Gastroesophageal sphincter (tissue), 4 donors: ENCODE measurements around the gene HADHB. TPM values are rescaled to one million over a fixed set of nuclear protein-coding genes. Genes with fewer than 3 reads are reported as not detected.
A peak's percentile ranks its signal among the peaks of the same experiment; 100 is the strongest.
"Not testable (repeated sequence)": the region's sequence is repeated elsewhere in the genome, so short reads cannot be mapped to it uniquely, and the experiment has no call there.

Source experiments
- ATAC-seq: fragments of 150-250 bp; one replicate; pipeline ENCODE4 v1.9.1; 2016; ENCODE audit warnings: mild to moderate bottlenecking, moderate library complexity
- H3K27ac ChIP-seq, 4 donors: fragments of 200-600 bp; sonication (generic) in 3 of 4; 1 replicate in 3 of 4; 2 replicates in 1 of 4; pipeline ENCODE4 v1.5.1; 2016 to 2019
- H3K27me3 ChIP-seq: fragments of 200-600 bp; sonication (generic); one replicate; pipeline ENCODE4 v1.5.1; 2019
- H3K36me3 ChIP-seq, 2 donors: fragments of 200-600 bp; sonication (generic); one replicate each; pipeline ENCODE4 v1.5.1; 2019; ENCODE audit warnings: control low read depth in 1 of 2
- H3K4me1 ChIP-seq, 3 donors: fragments of 200-600 bp; sonication (generic); 1 replicate in 2 of 3; 2 replicates in 1 of 3; pipeline ENCODE4 v1.5.1; 2016 to 2019; ENCODE audit warnings: control low read depth in 2 of 3
- H3K4me3 ChIP-seq, 2 donors: fragments of 200-600 bp; sonication (generic); one replicate each; pipeline ENCODE4 v1.5.1; 2019; ENCODE audit warnings: mild to moderate bottlenecking in 1 of 2, moderate library complexity in 1 of 2
- H3K9me3 ChIP-seq, 3 donors: fragments of 200-600 bp; sonication (generic); one replicate each; pipeline ENCODE4 v1.5.1; 2017 to 2019; ENCODE audit warnings: control low read depth in 2 of 3
- CTCF ChIP-seq, 4 experiments: fragments of 200-600 bp in 2 of 4; fragments of 450-650 bp in 2 of 4; sonication (generic) in 1 of 4; IDR thresholded peaks; one replicate each; pipeline ENCODE4 v1.5.1; 2017 to 2019; ENCODE audit warnings: antibody characterized with exemption in 4 of 4, mild to moderate bottlenecking in 2 of 4, moderate library complexity in 2 of 4
- EP300 ChIP-seq: sonication (generic); formaldehyde crosslinking; IDR thresholded peaks from one replicate; pipeline ENCODE4 v1.6.1; 2017; ENCODE audit warnings: antibody characterized with exemption, mild to moderate bottlenecking
- POLR2A ChIP-seq, 2 donors: fragments of 450-650 bp; IDR thresholded peaks; one replicate each; pipeline ENCODE4 v1.6.1; 2017; ENCODE audit warnings: antibody characterized with exemption in 2 of 2, mild to moderate bottlenecking in 2 of 2, moderate library complexity in 1 of 2
- POLR2AphosphoS5 ChIP-seq: sonication (generic); formaldehyde crosslinking; IDR thresholded peaks from one replicate; pipeline ENCODE4 v1.6.1; 2017; ENCODE audit warnings: antibody characterized with exemption
- WGBS, 2 donors: methylation state at CpG; one replicate each; pipeline ENCODE4 v1.1.5; 2018; ENCODE audit warnings: low coverage in 1 of 2; 5-methylcytosine and 5-hydroxymethylcytosine counted together
- total RNA-seq, 4 donors: library from RNA; depleted of rRNA; stranded (reverse); fragments of >200 nt; gene quantifications; one replicate each; pipeline ENCODE4 v1.1.0, GENCODE V29; 2016

Gene HADHB
- total RNA-seq, 4 donors from 2014 or later, result 127 to 358 (median 218) TPM

GRCh38 chr2:26245810-26246209 is 1.1 kb downstream of the HADHB start:
- ATAC-seq, result no peak
- Histone ChIP-seq H3K27me3 (no peaks in the 10 kb centered on the region), H3K27ac (peak overlapping the region in 3 of 4 donors; percentile 96 to 99 (median 97)), H3K4me3 (peak overlapping the region; percentile 65 to 93), H3K36me3 (no peaks in the 10 kb centered on the region), H3K9me3 (no peaks in the 10 kb centered on the region), H3K4me1 (peaks cover 0 to 83% (median 21%) of the 10 kb centered on the region in 3 donors)
- TF ChIP-seq POLR2AphosphoS5 (no peak), CTCF (IDR thresholded peaks at IDR 0.05) (no peak), EP300 (no peak), POLR2A (IDR thresholded peaks at IDR 0.05) (no peak)
- 22 to 38% methylated on average over 1 to 3 of the region's 3 CpGs for WGBS, 2 donors

GRCh38 chr2:26246818-26247217 is 2.1 kb downstream of the HADHB start:
- no peaks in the 10 kb centered on the region for H3K36me3 ChIP-seq
- WGBS, 2 donors, result 50 to 77% methylated on average over 3 to 9 of the region's 9 CpGs
- no peaks in the 10 kb centered on the region for H3K27me3 ChIP-seq
- peak overlapping the region in 3 of 4 donors; percentile 96 to 99 (median 97) for H3K27ac ChIP-seq
- peaks cover 0 to 83% (median 23%) of the 10 kb centered on the region in 3 donors for H3K4me1 ChIP-seq
- TF ChIP-seq POLR2AphosphoS5, result peak; percentile 14
- TF ChIP-seq EP300, result no peak
- TF ChIP-seq POLR2A (IDR thresholded peaks at IDR 0.05), result no peak
- TF ChIP-seq CTCF (IDR thresholded peaks at IDR 0.05), result no peak
- H3K4me3 ChIP-seq, result peak overlapping the region in 1 of 2 donors; percentile 93
- H3K9me3 ChIP-seq, result no peaks in the 10 kb centered on the region
- no peak for ATAC-seq

- Histone ChIP-seq H3K4me1 (peaks cover 7 to 91% (median 11%) of the 10 kb centered on the region in 3 donors), H3K9me3 (no peaks in the 10 kb centered on the region), H3K27me3 (no peaks in the 10 kb centered on the region), H3K27ac (peak overlapping the region in 2 of 4 donors; percentile 6 to 29), H3K36me3 (peaks cover 0 to 2% of the 10 kb centered on the region in 2 donors), H3K4me3 (no peak overlapping the region)
- WGBS, 2 donors, result 60 to 90% methylated on average over 2 of the region's 2 CpGs
- TF ChIP-seq EP300 (no peak), CTCF (IDR thresholded peaks at IDR 0.05) (no peak), POLR2AphosphoS5 (no peak), POLR2A (IDR thresholded peaks at IDR 0.05) (no peak)
- ATAC-seq, result no peak
Measured at GRCh38 chr2:26249625-26250024, 4.9 kb downstream of the HADHB start.

- Histone ChIP-seq H3K9me3 (no peaks in the 10 kb centered on the region), H3K4me3 (no peak overlapping the region), H3K36me3 (peaks cover 0 to 16% of the 10 kb centered on the region in 2 donors), H3K27me3 (no peaks in the 10 kb centered on the region), H3K27ac (peak overlapping the region in 3 of 4 donors; percentile 47 to 72 (median 60)), H3K4me1 (peaks cover 7 to 92% (median 7%) of the 10 kb centered on the region in 3 donors)
- peak; percentile 82 for ATAC-seq
- 13 to 43% methylated on average over 1 to 2 of the region's 3 CpGs for WGBS, 2 donors
- TF ChIP-seq POLR2AphosphoS5 (peak; percentile 30), EP300 (no peak), POLR2A (IDR thresholded peaks at IDR 0.05) (no peak), CTCF (IDR thresholded peaks at IDR 0.05) (no peak)
Measured at GRCh38 chr2:26251893-26252292, 7.2 kb downstream of the HADHB start.

- Histone ChIP-seq H3K27ac (no peak overlapping the region), H3K4me3 (no peak overlapping the region), H3K9me3 (no peaks in the 10 kb centered on the region), H3K27me3 (no peaks in the 10 kb centered on the region), H3K4me1 (peaks cover 5 to 53% (median 7%) of the 10 kb centered on the region in 3 donors), H3K36me3 (peaks cover 0 to 56% of the 10 kb centered on the region in 2 donors)
- TF ChIP-seq EP300 (no peak), POLR2A (IDR thresholded peaks at IDR 0.05) (no peak), CTCF (IDR thresholded peaks at IDR 0.05) (no peak), POLR2AphosphoS5 (no peak)
- 72 to 77% methylated on average over 3 of the region's 3 CpGs for WGBS, 2 donors
- no peak for ATAC-seq
Measured at GRCh38 chr2:26255759-26256384, 11.1 kb downstream of the HADHB start.

- H3K36me3 ChIP-seq, result peaks cover 0 to 76% of the 10 kb centered on the region in 2 donors
- H3K27ac ChIP-seq, H3K4me3 ChIP-seq, H3K27me3 ChIP-seq, ATAC-seq, H3K9me3 ChIP-seq: not testable (repeated sequence)
- 91% methylated on average over 4 of the region's 8 CpGs; no CpG with 5 or more reads in 1 of the 2 donors for WGBS, 2 donors
- peaks cover 0 to 24% (median 3%) of the 10 kb centered on the region in 3 donors for H3K4me1 ChIP-seq
Measured at GRCh38 chr2:26258836-26259235, 14.1 kb downstream of the HADHB start.
